Measurements from ENCODE around the gene IL11RA. TPM values are rescaled to one million over a fixed set of nuclear protein-coding genes. Genes with fewer than 3 reads are reported as not detected.

Gene IL11RA
- total RNA-seq, 1 donor from 2014 or later: 112 TPM

DNA sequence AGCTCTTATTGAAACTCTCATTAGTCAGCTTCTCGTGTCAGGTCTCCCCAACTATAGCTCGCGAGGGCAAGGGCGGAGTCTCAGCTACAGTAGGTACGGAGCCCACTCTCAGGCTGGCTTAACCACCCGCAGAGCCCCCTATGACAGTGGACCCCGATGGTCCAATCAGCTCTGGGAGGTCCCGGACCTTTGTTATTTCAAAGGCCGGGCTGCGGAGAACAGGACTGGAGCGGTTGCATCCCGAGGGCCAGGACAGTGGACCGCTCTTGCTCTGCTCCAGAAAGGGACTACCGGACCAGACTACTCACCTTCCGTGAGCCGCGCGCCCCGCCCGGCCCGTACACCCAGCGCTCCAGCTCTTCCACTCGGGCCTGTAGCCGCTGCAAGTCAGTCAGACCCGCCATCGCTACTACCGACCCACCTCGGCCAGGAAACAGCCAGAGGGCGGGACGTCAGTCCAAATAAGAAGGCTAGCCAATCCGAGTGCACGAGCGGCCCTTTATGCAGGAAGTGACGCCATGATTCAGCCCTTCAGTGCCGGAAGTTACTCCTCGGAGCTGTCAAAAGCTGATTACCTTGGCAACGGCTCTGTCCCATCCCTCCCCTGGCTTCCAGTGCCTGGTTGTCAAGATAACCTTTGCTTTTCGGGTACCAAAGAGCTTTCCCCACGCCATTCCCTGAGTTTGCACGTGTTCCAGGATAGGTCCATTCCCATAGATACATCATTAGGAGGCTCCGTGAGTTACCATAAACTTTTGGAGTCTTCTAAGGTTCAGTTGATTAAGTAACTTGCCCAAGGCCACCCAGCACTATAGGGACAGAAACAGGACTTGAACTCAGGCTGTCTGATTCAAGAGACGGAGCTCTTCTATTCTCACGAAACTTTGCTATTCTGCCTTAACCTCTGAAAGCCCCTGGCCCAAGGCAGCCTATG is 31.7 kb upstream of the IL11RA start, which contains the start of gene DCTN3:
Gene DCTN3, minus strand, starts transcription at position 435 of the 934 bp plus-strand sequence. Its CDS starts 31 bp downstream, at position 404.
- H3K27me3 Mint-ChIP-seq (ENCODE audit: low read depth): peaks cover 35% of the 10 kb centered on the region
- H3K36me3 Mint-ChIP-seq: peaks cover 8% of the 10 kb centered on the region
- no peaks in the 10 kb centered on the region for H3K9me3 Mint-ChIP-seq
- DNase-seq (ENCODE audit: low spot score in 2 of 2, unreplicated experiment in 2 of 2): peak; percentile 76 to 82
- H3K4me1 Mint-ChIP-seq: peaks cover 14% of the 10 kb centered on the region
- peak within 1 kb of the TSS; percentile 89 for H3K4me3 Mint-ChIP-seq
- H3K27ac Mint-ChIP-seq: peak within 1 kb of the TSS; percentile 78
- TF ChIP-seq, protein P1, sequence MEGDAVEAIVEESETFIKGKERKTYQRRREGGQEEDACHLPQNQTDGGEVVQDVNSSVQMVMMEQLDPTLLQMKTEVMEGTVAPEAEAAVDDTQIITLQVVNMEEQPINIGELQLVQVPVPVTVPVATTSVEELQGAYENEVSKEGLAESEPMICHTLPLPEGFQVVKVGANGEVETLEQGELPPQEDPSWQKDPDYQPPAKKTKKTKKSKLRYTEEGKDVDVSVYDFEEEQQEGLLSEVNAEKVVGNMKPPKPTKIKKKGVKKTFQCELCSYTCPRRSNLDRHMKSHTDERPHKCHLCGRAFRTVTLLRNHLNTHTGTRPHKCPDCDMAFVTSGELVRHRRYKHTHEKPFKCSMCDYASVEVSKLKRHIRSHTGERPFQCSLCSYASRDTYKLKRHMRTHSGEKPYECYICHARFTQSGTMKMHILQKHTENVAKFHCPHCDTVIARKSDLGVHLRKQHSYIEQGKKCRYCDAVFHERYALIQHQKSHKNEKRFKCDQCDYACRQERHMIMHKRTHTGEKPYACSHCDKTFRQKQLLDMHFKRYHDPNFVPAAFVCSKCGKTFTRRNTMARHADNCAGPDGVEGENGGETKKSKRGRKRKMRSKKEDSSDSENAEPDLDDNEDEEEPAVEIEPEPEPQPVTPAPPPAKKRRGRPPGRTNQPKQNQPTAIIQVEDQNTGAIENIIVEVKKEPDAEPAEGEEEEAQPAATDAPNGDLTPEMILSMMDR (IDR thresholded peaks at IDR 0.05; ENCODE audit: unreplicated experiment): no peak

DNA sequence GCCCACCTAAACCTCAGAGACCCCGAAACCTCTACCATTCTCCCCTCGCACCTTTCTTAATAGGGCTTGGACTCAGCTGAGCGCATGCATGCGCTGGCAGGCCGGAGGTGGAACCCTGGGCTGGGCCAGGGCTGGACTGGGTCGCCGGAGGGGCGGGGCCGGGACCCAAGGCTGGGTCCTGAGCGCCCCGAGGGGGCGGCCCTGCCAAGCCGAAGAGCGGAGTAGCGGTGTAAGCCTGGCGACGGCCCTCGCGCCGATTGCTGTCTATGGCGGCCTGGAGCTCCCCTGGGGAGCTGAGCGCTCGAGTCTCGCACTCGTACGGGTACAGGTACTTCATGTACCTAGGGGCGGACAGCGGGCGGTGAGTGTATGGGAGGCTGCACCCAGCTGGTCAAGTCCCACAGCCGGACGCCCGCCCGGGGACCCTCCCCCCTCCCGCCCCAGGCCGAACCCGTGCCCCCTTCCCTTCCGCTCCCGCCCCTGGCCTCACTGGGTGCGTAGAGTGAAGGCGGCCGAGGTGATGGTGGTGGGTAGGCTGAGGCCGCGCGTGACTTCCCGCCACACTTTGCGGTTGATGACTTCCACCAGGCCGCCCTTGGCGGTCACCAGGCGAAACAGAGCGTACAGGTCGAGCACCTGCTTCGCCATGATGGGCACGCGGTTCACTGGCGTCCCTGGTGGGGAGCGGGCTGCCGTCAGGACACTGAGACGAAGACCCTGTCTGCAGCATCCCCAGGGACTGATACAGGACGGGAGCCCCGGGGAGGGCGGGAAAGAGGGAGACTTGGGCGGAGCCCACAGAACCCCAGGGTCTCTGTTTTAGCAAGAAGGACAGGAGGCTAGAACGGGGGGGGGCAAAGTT is 28.4 kb upstream of the IL11RA start:
- Mint-ChIP-seq H3K4me1 (peaks cover 20% of the 10 kb centered on the region), H3K27me3 (ENCODE audit: low read depth) (peaks cover 68% of the 10 kb centered on the region), H3K9me3 (no peaks in the 10 kb centered on the region), H3K4me3 (no peak overlapping the region), H3K36me3 (no peaks in the 10 kb centered on the region), H3K27ac (no peak overlapping the region)
- DNase-seq (ENCODE audit: low spot score in 2 of 2, unreplicated experiment in 2 of 2): no peak
- TF ChIP-seq, protein P1 (IDR thresholded peaks at IDR 0.05; ENCODE audit: unreplicated experiment): no peak

DNA sequence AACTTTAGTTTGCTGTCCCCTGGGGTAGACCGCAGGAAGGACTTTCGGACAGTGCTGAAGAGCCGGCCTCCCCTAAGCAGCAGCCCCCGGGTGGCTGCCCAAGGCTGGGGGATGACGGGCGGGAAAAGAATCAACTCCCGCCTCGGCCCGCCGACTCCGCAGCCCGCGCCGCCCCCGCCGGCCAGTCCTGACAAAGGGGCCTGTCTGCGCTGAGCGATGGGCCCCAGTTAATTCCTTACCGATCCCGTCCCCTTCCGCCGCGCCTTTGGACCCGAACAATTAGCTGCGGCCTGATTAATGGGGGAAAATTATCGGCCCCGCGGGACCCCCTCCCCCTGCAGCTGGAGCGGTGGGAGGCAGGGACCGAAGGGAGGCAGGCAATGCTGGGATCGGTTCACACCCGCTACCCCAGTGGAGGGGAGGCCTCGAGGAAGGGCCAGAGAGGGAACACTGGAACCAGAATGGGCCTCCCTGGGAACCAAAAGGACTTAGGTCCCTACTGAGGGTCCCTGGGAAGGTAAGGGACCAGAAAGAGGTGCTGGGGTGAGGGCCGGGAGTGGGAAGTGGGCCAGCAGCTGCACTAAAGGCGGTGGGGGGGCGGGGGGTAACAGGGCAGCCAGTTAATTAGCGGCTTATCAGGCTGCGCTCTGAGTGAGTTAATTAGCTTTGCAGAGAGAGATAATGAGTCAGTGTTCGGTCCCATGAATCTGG is 27.4 kb upstream of the IL11RA start:
- TF ChIP-seq, protein P1 (IDR thresholded peaks at IDR 0.05; ENCODE audit: unreplicated experiment): no peak
- Mint-ChIP-seq H3K9me3 (no peaks in the 10 kb centered on the region), H3K27ac (no peak overlapping the region), H3K27me3 (ENCODE audit: low read depth) (peaks cover 75% of the 10 kb centered on the region), H3K36me3 (no peaks in the 10 kb centered on the region), H3K4me1 (peaks cover 18% of the 10 kb centered on the region), H3K4me3 (no peak overlapping the region)
- DNase-seq (ENCODE audit: low spot score in 2 of 2, unreplicated experiment in 2 of 2): no peak

DNA sequence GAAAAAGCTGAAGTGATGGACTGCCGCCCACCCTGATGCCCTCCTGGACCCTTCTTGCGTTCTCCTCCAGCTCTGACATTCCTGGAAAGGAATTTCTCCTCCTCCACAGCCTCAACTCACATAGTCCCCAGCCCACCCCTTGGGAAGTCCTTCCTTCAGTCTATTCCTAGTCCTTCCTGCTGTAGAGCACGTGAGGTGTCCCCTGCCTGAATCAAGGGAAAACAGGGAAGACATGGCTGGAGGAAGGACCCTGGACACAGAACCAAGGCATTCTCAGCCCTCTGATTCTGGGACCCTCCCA is 26.8 kb upstream of the IL11RA start:
- Mint-ChIP-seq H3K27ac (no peak overlapping the region), H3K9me3 (no peaks in the 10 kb centered on the region), H3K4me3 (no peak overlapping the region), H3K27me3 (ENCODE audit: low read depth) (peaks cover 80% of the 10 kb centered on the region), H3K4me1 (peaks cover 13% of the 10 kb centered on the region), H3K36me3 (no peaks in the 10 kb centered on the region)
- no peak for DNase-seq (ENCODE audit: low spot score in 2 of 2, unreplicated experiment in 2 of 2)
- TF ChIP-seq, protein P1 (IDR thresholded peaks at IDR 0.05; ENCODE audit: unreplicated experiment): no peak
